ELR (cell line): Measurements from ENCODE around the gene ATG4C.

Experiments used
- DNase-seq: peaks from one replicate; pipeline ENCODE4 v3.0.0-alpha.2; 2015; ENCODE audit warnings: low read depth

The ATG4C gene

DNA sequence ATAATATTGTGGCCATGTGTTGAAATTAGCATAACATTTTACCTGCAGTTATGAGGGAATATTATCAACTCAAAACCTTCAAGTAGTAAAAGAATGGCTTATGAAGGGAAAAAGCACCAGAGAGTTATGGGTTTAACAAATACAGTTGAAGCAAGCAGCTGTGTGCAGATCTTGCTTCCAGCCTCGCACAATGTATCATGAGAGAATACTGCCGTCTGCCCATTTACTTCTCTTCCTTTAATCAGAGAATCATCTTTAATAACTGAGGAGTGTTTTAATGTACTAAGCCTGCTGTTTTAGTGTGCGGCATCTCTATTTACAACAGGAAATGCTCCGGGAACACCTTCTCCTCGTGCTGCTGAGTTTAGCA lies 120.9 kb downstream of the ATG4C start:
- no peak for DNase-seq

DNA sequence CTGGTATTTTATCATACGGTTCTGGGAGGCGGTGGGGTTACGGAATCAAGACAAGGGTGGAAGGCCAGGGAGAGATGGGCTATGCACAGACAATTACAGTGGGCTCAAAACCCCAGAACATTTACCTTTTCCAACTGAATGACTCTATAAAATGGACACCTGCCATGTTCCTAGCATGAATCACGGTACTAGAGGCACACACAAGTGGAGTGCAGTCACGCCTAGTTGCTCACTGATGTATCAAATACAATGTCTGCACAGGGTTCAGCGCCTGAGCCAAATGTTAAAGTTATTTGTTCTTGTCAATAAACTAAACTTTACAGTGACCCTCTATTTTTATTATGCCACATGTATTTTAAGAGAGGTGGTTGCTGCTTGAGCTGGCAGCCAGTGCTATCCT lies 121.4 kb downstream of the ATG4C start:
- no peak for DNase-seq

DNA sequence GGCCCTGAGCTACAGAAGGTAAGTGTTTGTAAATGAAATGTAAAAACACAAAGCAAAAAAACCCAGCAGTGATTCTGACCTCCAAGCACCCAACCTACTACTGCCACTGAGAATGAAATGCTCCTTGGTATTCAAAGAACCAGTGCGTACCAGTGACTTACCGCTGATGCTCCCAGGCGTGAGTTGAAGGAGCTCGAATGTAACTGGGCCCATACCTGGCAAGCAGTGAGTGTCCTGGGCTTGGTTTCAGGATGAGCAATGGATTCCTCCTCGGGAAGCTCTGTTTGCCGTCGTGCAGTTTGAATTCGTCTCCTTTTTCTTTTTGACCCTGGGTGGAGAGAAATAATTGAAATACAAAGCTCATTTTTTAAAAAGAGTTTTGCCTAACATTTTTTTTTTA lies 121.9 kb downstream of the ATG4C start:
- no peak for DNase-seq

DNA sequence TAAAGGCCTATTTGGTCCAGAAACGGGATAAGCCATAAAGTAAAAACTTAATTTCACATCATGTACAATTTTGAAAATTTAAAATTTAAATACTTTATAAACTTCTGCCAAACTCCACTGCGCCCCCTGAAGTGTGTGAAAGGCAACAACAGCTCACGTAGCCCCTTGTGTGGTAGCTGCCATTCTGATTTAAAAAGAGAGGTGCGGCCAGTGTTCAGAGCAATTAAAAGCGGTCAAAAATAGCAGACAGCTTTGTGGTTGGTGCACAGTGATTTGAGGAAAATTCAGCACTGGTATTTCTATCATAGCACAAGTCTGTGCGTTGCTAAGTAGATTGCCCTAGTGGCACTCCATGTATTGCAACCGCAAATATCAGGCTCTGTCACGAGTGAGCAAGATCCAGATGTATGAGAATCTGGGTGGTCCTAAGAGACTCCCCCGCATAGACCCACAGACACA lies 122.5 kb downstream of the ATG4C start:
- DNase-seq: peak; percentile 32

DNA sequence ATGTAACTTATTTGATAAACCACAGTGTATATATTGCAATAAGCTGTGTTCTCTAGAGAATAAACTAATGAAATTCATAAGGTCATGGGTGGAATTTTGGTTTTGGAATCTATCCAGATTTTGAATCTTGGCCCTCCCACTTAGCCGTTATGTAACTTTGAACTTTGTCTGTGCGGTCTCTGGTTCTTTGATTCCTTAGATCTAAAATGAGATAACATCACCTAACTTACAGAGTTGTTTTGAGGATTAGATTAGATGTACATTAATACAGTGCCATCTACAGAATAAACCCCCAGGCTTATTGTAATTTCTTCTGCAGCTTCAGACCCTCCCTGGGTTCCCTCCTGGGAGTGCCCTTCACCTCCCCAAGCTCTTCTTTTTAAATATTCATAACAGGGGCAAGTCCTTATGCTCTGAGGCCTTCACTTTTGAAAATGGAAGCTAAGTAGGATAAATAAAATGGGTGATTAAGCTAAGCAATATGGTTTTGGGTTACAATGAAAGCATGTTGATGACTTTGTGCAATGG lies 124.3 kb downstream of the ATG4C start:
- DNase-seq: no peak

DNA sequence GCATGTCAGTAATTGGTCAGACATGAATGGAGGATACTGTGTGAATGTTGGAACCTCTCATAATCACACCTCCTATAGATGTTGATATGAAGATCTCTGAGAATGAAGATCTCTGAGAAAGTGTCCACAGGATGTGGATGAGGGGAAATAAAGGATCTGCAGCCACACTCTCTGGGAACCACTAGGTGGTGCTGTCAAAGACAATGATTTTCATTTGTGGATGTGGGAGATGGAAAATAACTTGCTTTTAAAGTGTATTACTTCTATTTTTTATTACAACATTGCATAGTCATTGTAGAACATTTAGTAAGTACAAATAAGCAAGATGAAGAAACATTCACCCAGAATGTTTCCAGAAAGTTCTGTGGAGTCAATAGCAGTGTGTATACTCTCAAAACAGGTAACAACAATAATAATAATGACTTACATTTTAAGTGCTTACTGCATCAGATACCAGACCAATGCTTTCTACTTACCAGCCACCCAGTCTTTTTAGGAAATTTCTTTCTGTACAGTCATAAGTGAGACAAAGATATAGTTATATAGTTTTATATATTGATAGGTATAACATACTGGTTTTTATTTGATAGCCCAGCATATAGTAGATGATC lies 128.2 kb downstream of the ATG4C start:
- peak; percentile 40 for DNase-seq
